Measurements from ENCODE around the gene SDK2. TPM values are rescaled to one million over a fixed set of nuclear protein-coding genes. Genes with fewer than 3 reads are reported as not detected.

The SDK2 gene
- polyA plus RNA-seq, 1 experiment = 0.01 TPM

DNA sequence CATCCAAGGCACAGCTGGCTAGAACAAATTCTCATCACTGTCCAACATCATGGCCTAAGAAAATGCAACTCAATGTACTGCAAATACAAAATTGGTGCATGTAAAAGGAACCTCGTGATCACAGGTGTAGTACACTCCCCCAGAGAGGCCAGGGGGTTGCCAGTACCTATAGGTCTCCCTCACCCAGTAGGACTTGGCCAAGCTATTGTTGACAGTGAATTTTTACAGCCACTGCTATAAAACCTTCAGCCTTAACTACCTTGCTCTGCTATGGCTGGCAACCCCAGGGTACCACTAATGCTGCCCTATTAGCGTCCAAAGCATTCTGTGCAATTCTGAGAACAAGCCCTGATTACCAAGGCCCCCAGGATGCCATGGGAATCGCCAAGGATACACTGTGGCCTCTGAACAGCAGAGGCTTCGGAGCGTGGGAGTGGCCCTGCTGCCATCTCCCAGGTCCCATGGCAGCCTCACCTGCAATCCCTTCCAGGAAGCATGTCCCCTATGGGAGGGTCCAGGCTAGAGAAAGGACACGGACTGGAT, 67.6 kb downstream of the SDK2 start:
- TF ChIP-seq, protein P1, sequence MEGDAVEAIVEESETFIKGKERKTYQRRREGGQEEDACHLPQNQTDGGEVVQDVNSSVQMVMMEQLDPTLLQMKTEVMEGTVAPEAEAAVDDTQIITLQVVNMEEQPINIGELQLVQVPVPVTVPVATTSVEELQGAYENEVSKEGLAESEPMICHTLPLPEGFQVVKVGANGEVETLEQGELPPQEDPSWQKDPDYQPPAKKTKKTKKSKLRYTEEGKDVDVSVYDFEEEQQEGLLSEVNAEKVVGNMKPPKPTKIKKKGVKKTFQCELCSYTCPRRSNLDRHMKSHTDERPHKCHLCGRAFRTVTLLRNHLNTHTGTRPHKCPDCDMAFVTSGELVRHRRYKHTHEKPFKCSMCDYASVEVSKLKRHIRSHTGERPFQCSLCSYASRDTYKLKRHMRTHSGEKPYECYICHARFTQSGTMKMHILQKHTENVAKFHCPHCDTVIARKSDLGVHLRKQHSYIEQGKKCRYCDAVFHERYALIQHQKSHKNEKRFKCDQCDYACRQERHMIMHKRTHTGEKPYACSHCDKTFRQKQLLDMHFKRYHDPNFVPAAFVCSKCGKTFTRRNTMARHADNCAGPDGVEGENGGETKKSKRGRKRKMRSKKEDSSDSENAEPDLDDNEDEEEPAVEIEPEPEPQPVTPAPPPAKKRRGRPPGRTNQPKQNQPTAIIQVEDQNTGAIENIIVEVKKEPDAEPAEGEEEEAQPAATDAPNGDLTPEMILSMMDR (IDR thresholded peaks at IDR 0.05; ENCODE audit: low read depth, low read length) = no peak

DNA sequence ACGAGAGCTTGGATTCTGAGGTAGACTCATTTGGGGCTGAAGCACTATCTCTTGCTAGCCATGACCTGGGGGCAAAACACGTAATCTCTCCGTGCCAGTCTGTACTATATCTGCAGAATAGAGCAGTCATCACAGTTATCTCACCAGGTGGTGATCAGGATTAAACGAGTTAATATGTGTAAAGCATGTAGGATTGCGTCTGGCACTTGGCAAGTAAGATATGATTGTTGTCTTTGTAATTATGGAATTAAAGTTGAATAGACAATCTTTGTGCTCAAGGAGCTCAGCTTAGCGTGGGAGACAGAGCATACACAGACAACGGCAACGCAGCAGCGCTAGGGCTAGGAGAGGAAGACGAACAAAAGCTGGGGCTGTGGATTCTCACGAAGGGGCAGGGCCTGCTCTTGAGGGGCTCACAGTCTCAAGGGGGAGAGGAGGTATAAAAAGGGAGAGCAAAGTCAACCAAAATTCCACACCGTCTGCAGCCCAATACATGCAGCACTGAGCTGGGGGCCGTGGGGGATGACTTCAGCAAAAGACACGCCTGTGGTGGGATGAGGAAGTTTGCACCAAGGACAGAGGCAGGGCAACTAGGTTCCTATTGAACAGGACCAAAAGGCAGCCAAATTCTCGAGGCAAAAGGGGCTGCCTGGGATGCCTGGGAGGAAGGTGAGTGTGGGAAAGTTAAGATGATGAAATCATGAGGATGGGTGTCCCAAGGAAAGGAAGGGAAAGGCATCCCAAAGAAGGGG, 68.6 kb downstream of the SDK2 start:
- ChIA-PET CTCF (no interaction called here), POLR2A (no interaction called here)
- TF ChIP-seq, protein P1 (IDR thresholded peaks at IDR 0.05; ENCODE audit: low read depth, low read length) = no peak
- no peak for DNase-seq (ENCODE audit: low read depth, low spot score)
- Histone ChIP-seq H3K9me3 (ENCODE audit: control insufficient read depth, insufficient read depth, low read length) (peaks cover 7% of the 10 kb centered on the region; the same call in 1 of the 2 replicates), H3K27me3 (ENCODE audit: control insufficient read depth, insufficient read depth, low read length) (no peaks in the 10 kb centered on the region), H3K4me3 (ENCODE audit: low read depth, low read length) (no peak overlapping the region), H3K27ac (ENCODE audit: low read depth, low read length) (no peak overlapping the region)

More for the DNA sequence above, 67.6 kb downstream of the SDK2 start:
- Histone ChIP-seq H3K4me3 (ENCODE audit: low read depth, low read length) (no peak overlapping the region), H3K9me3 (ENCODE audit: control insufficient read depth, insufficient read depth, low read length) (peaks cover 3% of the 10 kb centered on the region; the same call in 1 of the 2 replicates), H3K27ac (ENCODE audit: low read depth, low read length) (no peak overlapping the region), H3K27me3 (ENCODE audit: control insufficient read depth, insufficient read depth, low read length) (no peaks in the 10 kb centered on the region)
- ChIA-PET CTCF (no interaction called here), POLR2A (no interaction called here)
- no peak for DNase-seq (ENCODE audit: low read depth, low spot score)

DNA sequence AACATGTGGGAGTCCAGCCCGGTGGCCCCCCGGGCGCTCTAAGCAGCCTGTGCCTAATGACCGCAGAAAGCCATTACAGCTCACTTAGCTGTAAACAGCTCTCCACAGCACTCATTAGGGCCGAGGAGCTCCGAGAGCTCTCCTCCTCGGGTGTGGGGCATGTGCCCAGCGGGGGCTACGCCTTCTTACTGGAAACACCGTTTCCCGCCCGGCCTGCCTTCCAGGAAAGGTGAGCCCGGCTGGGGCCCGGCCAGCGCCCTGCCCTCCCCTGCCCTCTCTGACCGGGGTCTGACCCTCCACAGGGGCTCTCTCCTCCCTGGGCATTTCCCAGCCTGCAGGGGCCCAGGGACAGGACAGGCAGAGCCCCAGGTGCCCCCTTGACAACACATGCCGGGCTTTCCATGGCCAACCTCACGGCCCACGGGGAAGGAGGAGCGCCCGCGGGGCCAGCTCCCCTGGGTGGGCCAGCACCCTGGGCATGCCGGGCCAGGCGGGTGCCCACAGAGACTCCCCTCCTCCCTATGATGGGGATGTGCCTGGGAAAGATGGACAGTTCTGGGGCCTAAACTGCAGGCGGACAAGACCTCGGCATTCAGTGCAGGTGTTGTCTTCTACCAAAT, 72.6 kb downstream of the SDK2 start:
- ChIA-PET POLR2A (no interaction called here), CTCF (no interaction called here)
- TF ChIP-seq, protein P1 (IDR thresholded peaks at IDR 0.05; ENCODE audit: low read depth, low read length) = no peak
- Histone ChIP-seq H3K27ac (ENCODE audit: low read depth, low read length) (no peak overlapping the region), H3K4me3 (ENCODE audit: low read depth, low read length) (no peak overlapping the region), H3K9me3 (ENCODE audit: control insufficient read depth, insufficient read depth, low read length) (peaks cover 7% of the 10 kb centered on the region; the same call in 1 of the 2 replicates), H3K27me3 (ENCODE audit: control insufficient read depth, insufficient read depth, low read length) (no peaks in the 10 kb centered on the region)
- no peak for DNase-seq (ENCODE audit: low read depth, low spot score)

DNA sequence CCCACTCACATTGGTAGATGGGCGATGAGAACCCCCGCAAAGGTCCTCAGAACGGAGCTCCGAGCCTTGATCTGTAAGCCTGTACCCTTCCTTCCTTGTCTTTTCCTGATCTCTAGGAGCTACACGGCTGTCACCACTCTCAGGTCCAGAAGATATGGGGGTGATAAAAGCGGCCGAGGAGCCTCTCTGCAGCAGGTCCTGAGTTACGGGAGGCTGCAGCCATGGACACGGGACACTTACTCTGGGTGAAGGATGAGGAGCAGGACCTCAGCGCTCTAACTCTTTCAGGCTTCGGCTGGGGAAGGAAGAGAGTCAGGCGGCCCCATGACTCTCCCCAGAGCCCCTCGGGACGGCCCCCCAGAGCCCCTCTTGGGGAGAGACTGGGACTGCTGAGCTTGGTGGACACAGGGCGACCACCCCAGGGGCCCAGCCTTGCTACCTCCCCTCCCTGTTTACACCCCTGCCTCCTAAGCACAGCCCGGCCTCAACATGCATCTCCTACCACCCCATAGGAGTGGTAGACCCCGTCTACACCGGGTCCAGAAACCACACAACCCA, 74.4 kb downstream of the SDK2 start:
- no peak overlapping the region for H3K27ac ChIP-seq (ENCODE audit: low read depth, low read length)
- no peak for DNase-seq (ENCODE audit: low read depth, low spot score)
- CTCF ChIA-PET = no interaction called here
- H3K4me3 ChIP-seq (ENCODE audit: low read depth, low read length) = no peak overlapping the region
- TF ChIP-seq, protein P1 (IDR thresholded peaks at IDR 0.05; ENCODE audit: low read depth, low read length) = no peak
- no peaks in the 10 kb centered on the region for H3K27me3 ChIP-seq (ENCODE audit: control insufficient read depth, insufficient read depth, low read length)
- POLR2A ChIA-PET = no interaction called here
- H3K9me3 ChIP-seq (ENCODE audit: control insufficient read depth, insufficient read depth, low read length) = peaks cover 7% of the 10 kb centered on the region; the same call in 1 of the 2 replicates

DNA sequence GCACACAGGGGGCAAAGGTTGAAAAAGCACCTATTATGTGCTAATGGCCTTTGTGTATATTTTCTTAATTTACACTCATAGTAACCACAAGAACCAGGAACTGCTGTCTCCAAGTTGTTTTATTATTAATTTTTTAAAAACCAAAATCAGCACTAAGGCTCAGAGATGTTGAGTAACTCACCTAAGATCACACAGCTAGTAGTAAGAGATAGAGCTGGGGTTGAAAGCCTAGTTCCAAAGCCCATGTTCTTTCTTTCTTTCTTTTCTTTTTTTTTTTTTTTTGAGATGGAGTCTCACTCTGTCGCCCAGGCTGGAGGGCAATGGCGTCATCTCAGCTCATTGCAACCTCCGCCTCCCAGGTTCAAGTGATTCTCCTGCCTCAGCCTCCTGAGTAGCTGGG, 75.3 kb downstream of the SDK2 start:
- H3K4me3 ChIP-seq (ENCODE audit: low read depth, low read length) = no peak overlapping the region
- ChIA-PET CTCF (no interaction called here), POLR2A (no interaction called here)
- no peak overlapping the region for H3K27ac ChIP-seq (ENCODE audit: low read depth, low read length)
- no peaks in the 10 kb centered on the region for H3K27me3 ChIP-seq (ENCODE audit: control insufficient read depth, insufficient read depth, low read length)
- peaks cover 7% of the 10 kb centered on the region; the same call in 1 of the 2 replicates for H3K9me3 ChIP-seq (ENCODE audit: control insufficient read depth, insufficient read depth, low read length)
- DNase-seq (ENCODE audit: low read depth, low spot score) = no peak
- TF ChIP-seq, protein P1 (IDR thresholded peaks at IDR 0.05; ENCODE audit: low read depth, low read length) = no peak

Data from AG04450 (cell line).